GM06990 (cell line): ENCODE data around the gene CINP.

ENCODE experiments used
- DNase-seq: peaks from one replicate; pipeline ENCODE4 v3.0.0-alpha.2; 2011; ENCODE audit not compliant: insufficient read length; ENCODE audit errors: extremely low read depth
- H3K27me3 ChIP-seq: replicated peaks from 2 replicates; pipeline ENCODE4 v1.6.0; 2011; ENCODE audit warnings: low read length; ENCODE audit not compliant: control insufficient read depth, insufficient read depth
- H3K36me3 ChIP-seq: 2 replicates; pipeline ENCODE4 v1.5.1; 2011; ENCODE audit warnings: low read length; ENCODE audit not compliant: control insufficient read depth, insufficient read depth
- H3K4me3 ChIP-seq: replicated peaks from 2 replicates; pipeline ENCODE4 v1.5.1; 2011; ENCODE audit warnings: low read depth, mild to moderate bottlenecking, control low read depth, low read length
- TF ChIP-seq, protein P1 (sequence below): IDR thresholded peaks from 2 replicates; pipeline ENCODE4 v1.5.1; 2011; ENCODE audit warnings: low read length, control low read depth, mild to moderate bottlenecking, inconsistent platforms; ENCODE audit not compliant: insufficient read depth, poor library complexity, severe bottlenecking

The CINP gene

GRCh38 chr14:102362545-102363181 is at the start of gene CINP, which contains the start of gene TECPR2:
CINP (minus strand) TSS chr14:102362890; CDS start chr14:102362851, 39 bp downstream.
TECPR2 (plus strand) TSS chr14:102362941; CDS start chr14:102376722, 13,781 bp downstream.
- TF ChIP-seq, protein P1, sequence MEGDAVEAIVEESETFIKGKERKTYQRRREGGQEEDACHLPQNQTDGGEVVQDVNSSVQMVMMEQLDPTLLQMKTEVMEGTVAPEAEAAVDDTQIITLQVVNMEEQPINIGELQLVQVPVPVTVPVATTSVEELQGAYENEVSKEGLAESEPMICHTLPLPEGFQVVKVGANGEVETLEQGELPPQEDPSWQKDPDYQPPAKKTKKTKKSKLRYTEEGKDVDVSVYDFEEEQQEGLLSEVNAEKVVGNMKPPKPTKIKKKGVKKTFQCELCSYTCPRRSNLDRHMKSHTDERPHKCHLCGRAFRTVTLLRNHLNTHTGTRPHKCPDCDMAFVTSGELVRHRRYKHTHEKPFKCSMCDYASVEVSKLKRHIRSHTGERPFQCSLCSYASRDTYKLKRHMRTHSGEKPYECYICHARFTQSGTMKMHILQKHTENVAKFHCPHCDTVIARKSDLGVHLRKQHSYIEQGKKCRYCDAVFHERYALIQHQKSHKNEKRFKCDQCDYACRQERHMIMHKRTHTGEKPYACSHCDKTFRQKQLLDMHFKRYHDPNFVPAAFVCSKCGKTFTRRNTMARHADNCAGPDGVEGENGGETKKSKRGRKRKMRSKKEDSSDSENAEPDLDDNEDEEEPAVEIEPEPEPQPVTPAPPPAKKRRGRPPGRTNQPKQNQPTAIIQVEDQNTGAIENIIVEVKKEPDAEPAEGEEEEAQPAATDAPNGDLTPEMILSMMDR = no peak
- DNase-seq = peak; percentile 94
- no peaks in the 10 kb centered on the region for H3K27me3 ChIP-seq
- peaks cover 1% of the 10 kb centered on the region; the same call in 1 of the 2 replicates for H3K36me3 ChIP-seq
- H3K4me3 ChIP-seq = peak within 1 kb of the TSS; percentile 91

DNA sequence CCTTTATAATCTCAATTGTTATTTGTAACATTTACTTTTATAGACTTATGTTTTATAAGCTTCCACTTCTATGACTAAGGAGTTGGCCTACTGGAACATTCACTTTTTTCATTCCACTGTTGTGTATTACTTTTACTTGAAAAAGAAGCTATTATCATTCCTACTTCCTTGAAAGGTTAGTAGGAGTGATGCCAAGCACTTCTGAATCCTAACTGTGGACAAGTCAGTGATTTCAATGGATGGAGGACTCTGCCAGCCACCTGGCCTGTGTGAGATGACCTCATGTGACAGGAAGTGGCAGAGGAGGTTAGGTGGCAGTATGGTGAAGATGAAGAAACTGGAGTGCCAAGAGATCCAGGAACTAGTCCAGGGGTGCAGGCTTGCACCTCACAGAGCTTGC is 46.0 kb upstream of the CINP start:
- Histone ChIP-seq H3K36me3 (no peaks in the 10 kb centered on the region), H3K27me3 (no peaks in the 10 kb centered on the region), H3K4me3 (no peak overlapping the region)
- TF ChIP-seq, protein P1 = no peak
- no peak for DNase-seq

DNA sequence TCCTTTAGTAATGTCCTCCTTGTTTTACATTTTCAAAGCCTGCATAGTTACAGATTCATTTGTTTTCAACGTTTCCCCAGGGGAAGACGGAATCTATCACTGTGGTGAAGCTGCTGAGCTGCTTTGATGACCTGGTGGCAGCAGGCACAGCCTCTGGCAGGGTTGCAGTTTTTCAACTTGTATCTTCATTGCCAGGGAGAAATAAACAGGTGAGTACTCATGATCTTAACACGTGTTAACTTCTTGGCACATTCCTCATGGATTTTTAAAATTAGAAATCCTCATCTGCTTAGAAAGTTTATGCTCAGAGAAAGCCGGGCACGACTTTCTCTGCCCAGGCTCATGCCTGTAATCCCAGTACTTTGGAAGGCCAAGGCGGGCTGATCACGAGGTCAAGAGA is 44.6 kb upstream of the CINP start:
- H3K27me3 ChIP-seq = no peaks in the 10 kb centered on the region
- DNase-seq = no peak
- no peaks in the 10 kb centered on the region for H3K36me3 ChIP-seq
- TF ChIP-seq, protein P1 = no peak
- no peak overlapping the region for H3K4me3 ChIP-seq

GRCh38 chr14:102403028-102403427 is 40.3 kb upstream of the CINP start:
- Histone ChIP-seq H3K27me3 (no peaks in the 10 kb centered on the region), H3K4me3 (no peak overlapping the region), H3K36me3 (no peaks in the 10 kb centered on the region)
- DNase-seq = no peak
- TF ChIP-seq, protein P1 = no peak

- no peak for DNase-seq
- H3K36me3 ChIP-seq = no peaks in the 10 kb centered on the region
- TF ChIP-seq, protein P1 = no peak
These were observed 33.8 kb upstream of the CINP start for GRCh38 chr14:102396521-102396920.

DNA sequence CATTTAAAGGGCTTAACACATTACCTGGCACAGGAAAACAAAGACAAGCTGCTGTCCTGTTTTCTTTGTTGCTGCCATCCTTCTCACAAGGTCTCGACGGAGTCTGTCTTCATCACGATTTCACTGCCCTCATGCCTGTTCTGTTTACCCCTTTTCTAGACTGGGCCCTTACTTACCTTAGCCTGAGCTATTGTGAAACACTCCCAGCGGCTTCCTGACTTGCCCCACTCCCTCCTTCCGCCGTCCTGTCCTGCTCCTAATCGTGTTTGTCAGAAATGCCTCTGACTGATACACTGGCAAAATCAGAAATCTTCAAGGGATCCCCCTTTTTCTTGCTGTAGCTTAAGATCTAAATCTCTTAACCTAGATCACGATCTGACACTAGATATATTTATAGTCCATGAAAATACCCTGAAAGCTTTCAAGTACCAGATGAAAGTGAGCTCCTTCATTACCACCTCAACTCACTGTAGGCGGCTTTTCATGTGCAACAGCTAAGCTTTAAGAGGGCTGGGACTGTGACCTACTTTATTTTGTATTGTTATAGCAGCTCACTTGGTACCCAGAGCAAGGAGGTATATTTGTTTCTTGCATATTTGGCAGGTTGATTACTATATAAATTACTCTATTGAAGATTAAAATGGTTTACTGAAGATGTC is 32.2 kb upstream of the CINP start:
- Histone ChIP-seq H3K36me3 (no peaks in the 10 kb centered on the region), H3K27me3 (no peaks in the 10 kb centered on the region), H3K4me3 (no peak overlapping the region)
- DNase-seq = no peak
- TF ChIP-seq, protein P1 = no peak

More at GRCh38 chr14:102396521-102396920, 33.8 kb upstream of the CINP start:
- Histone ChIP-seq H3K4me3 (no peak overlapping the region), H3K27me3 (no peaks in the 10 kb centered on the region)
